Epithelial cell of proximal tubule (primary cell): ENCODE data around the gene SLC39A13. TPM values are rescaled to one million over a fixed set of nuclear protein-coding genes. Genes with fewer than 3 reads are reported as not detected.

Source experiments
- DNase-seq: peaks from one replicate; pipeline ENCODE4 v3.0.0-alpha.2; 2011; ENCODE audit warnings: low read depth
- H3K4me3 ChIP-seq: 2 replicates; pipeline ENCODE4 v1.5.1; 2011; ENCODE audit warnings: low read depth, mild to moderate bottlenecking, low read length
- CTCF ChIP-seq: conservative IDR thresholded peaks from 2 replicates; pipeline ENCODE4 v1.5.1; 2012; ENCODE audit warnings: low read depth, mild to moderate bottlenecking, low read length
- total RNA-seq: library from RNA; depleted of rRNA; stranded (reverse); fragments of >200 nt; gene quantifications from 2 replicates; pipeline ENCODE4 v1.2.3, GENCODE V29; 2015

SLC39A13 gene
- total RNA-seq, 1 donor from 2014 or later = 64.5 TPM

GRCh38 chr11:47411884-47412746 is 3.7 kb downstream of the SLC39A13 start:
- H3K4me3 ChIP-seq = no peak overlapping the region
- TF ChIP-seq CTCF = peak; percentile 71
- DNase-seq = no peak

DNA sequence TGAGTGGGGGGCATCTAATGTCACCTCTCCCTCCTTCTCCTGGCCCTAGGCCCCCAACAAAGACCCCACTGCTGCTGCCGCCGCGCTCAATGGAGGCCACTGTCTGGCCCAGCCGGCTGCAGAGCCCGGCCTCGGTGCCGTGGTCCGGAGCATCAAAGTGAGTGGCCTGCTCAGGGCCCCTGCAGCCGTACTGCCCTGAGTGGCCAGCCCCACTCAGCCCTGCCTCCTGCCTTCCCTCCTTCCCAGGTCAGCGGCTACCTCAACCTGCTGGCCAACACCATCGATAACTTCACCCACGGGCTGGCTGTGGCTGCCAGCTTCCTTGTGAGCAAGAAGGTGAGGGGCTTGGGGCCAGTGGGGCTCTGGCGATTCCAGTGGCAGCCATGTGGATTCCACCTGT is 5.0 kb downstream of the SLC39A13 start:
- no peak for DNase-seq
- H3K4me3 ChIP-seq = no peak overlapping the region
- TF ChIP-seq CTCF = no peak

GRCh38 chr11:47413908-47414684 is 5.7 kb downstream of the SLC39A13 start:
- no peak for DNase-seq
- TF ChIP-seq CTCF = no peak
- H3K4me3 ChIP-seq = no peak overlapping the region

DNA sequence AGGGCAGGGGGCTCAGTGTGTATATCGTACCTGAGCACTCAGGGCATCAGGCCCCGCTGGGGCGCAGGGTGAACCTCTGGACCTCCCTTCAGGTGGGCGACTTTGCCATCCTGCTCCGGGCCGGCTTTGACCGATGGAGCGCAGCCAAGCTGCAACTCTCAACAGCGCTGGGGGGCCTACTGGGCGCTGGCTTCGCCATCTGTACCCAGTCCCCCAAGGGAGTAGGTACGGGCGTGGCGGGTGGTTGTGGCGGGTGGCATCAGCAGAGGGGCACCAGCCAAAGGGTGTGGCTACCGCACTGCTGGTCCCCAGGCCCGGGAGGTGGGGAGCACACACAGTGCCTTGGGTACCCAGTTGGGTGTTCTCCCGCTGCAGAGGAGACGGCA is 6.3 kb downstream of the SLC39A13 start:
- no peak overlapping the region for H3K4me3 ChIP-seq
- no peak for TF ChIP-seq CTCF
- no peak for DNase-seq

- no peak overlapping the region for H3K4me3 ChIP-seq
- no peak for TF ChIP-seq CTCF
Measured at GRCh38 chr11:47415091-47415854, 6.9 kb downstream of the SLC39A13 start.

DNA sequence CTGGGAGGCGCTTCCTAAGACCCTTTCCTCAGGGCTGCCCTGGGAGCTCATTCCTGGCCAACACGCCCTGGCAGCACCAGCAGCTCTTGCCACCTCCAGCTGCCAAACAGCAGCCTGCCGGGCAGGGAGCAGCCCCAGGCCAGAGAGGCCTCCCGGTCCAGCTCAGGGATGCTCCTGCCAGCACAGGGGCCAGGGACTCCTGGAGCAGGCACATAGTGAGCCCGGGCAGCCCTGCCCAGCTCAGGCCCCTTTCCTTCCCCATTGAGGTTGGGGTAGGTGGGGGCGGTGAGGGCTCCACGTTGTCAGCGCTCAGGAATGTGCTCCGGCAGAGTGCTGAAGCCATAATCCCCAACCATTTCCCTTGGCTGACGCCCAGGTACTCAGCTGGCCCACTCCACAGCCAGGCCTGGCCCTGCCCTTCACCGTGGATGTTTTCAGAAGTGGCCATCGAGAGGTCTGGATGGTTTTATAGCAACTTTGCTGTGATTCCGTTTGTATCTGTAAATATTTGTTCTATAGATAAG is 7.6 kb downstream of the SLC39A13 start:
- DNase-seq = no peak
- H3K4me3 ChIP-seq = no peak overlapping the region
- no peak for TF ChIP-seq CTCF

More at GRCh38 chr11:47415091-47415854, 6.9 kb downstream of the SLC39A13 start:
- DNase-seq = no peak
